NCI-H1048 (cell line): ENCODE results near the gene TMEM100.
"Not testable (repeated sequence)": the region's sequence is repeated elsewhere in the genome, so short reads cannot be mapped to it uniquely, and the experiment has no call there.

Experiments used
- DNase-seq: peaks from one replicate; lab custom pipeline; 2025; lab: John Stamatoyannopoulos, UW

The TMEM100 gene

GRCh38 chr17:55683550-55684315 lies 38.9 kb downstream of the TMEM100 start:
- no peak for DNase-seq

- no peak for DNase-seq
These were observed 41.3 kb downstream of the TMEM100 start for GRCh38 chr17:55681342-55681700.

- no peak for DNase-seq
These were observed 41.9 kb downstream of the TMEM100 start for GRCh38 chr17:55680686-55681341.

- no peak for DNase-seq
These were observed 45.2 kb downstream of the TMEM100 start for GRCh38 chr17:55677446-55677845.

GRCh38 chr17:55676274-55676673 lies 46.4 kb downstream of the TMEM100 start:
- DNase-seq, result no peak

GRCh38 chr17:55673743-55674506 lies 48.7 kb downstream of the TMEM100 start:
- no peak for DNase-seq

GRCh38 chr17:55672585-55673501 lies 49.8 kb downstream of the TMEM100 start:
- DNase-seq, result no peak

- DNase-seq, result not testable (repeated sequence)
These were observed 50.7 kb downstream of the TMEM100 start for GRCh38 chr17:55672010-55672409.
